ENCODE results near the gene MAK.
A peak's percentile ranks its signal among the peaks of the same experiment; 100 is the strongest.
"Not testable (repeated sequence)": the region's sequence is repeated elsewhere in the genome, so short reads cannot be mapped to it uniquely, and the experiment has no call there.

Gene MAK

DNA sequence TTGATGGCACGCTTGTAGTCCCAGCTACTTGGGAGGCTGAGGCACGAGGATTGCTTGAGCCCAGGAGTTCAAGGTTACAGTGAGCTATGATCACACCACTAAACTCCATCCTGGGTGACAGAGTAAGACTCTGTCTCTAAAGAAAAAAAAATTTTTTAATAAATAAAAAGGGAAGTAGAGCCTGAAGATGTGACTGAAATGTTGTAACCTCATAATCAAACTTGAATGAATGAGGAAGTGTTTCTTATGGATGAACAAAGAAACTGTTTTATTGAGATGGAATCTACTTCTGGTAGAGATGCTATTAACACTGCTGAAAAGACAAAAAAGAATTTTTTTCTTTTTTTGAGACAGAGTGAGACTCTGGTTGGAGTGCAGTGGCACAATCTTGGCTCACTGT lies 6.7 kb downstream of the MAK start:
- no peak for DNase-seq (ENCODE audit: insufficient read length, low spot score)
- FAIRE-seq, result no peak
- TF ChIP-seq, protein P1, sequence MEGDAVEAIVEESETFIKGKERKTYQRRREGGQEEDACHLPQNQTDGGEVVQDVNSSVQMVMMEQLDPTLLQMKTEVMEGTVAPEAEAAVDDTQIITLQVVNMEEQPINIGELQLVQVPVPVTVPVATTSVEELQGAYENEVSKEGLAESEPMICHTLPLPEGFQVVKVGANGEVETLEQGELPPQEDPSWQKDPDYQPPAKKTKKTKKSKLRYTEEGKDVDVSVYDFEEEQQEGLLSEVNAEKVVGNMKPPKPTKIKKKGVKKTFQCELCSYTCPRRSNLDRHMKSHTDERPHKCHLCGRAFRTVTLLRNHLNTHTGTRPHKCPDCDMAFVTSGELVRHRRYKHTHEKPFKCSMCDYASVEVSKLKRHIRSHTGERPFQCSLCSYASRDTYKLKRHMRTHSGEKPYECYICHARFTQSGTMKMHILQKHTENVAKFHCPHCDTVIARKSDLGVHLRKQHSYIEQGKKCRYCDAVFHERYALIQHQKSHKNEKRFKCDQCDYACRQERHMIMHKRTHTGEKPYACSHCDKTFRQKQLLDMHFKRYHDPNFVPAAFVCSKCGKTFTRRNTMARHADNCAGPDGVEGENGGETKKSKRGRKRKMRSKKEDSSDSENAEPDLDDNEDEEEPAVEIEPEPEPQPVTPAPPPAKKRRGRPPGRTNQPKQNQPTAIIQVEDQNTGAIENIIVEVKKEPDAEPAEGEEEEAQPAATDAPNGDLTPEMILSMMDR (IDR thresholded peaks at IDR 0.05; ENCODE audit: insufficient read depth, missing control alignments), result no peak

DNA sequence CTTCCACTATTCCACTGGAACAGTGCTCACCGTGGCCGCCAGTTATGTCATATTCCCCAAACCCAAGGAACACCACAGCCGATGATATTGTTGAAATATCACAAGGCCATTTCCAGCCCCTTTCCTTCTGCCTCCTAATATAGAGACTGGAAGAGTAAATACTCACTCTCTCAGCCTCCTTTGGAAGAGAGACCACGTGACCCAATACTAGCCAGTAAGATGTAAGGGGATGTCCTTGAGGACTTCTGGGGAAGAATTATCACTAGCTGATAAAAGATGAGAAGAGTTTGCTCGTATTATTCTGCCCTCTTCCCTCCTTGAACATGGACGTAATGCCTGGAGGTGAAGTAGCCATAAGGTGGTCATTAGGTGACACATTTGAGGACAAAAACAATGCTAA lies 13.5 kb downstream of the MAK start:
- FAIRE-seq, result no peak
- TF ChIP-seq, protein P1 (IDR thresholded peaks at IDR 0.05; ENCODE audit: insufficient read depth, missing control alignments), result no peak
- DNase-seq (ENCODE audit: insufficient read length, low spot score), result no peak

DNA sequence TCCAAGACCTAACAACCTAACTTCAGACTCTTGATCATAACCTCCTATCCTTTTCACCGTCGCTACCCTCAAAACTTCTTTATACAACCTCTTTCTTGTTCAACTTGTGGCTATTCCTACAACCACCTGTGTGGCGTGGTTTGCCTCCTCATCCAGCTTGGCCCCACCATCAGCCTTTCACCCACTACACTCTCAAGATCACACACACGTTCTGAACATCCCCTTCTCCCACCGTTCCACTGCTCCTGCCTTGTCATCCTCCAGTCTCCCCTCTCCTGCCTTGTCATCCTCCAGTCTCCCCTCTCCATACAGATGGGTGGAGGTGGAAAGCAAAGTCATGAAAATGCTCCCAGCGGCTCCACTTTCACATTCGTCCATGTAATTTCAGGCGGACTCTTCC lies 14.0 kb downstream of the MAK start:
- TF ChIP-seq, protein P1 (IDR thresholded peaks at IDR 0.05; ENCODE audit: insufficient read depth, missing control alignments), result no peak
- no peak for FAIRE-seq

DNA sequence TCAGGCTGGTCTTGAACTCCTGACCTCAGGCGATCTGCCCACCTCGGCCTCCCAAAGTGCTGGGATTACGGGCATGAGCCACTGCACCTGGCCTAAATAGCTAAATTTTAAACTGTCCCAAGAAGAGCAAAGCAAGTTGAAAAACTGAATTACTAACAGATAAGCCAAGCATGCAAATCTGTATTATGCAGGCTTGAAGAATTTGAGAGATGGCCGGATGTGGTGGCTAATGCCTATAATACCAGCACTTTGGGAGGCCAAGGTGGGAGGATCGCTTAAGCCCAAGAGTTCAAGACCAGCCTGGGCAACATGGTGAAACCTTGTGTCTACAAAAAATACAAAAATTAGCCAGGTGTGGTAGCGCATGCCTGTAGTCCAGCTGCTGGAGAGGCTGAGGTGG lies 24.2 kb downstream of the MAK start:
- not testable (repeated sequence) for FAIRE-seq; DNase-seq (ENCODE audit: insufficient read length, low spot score)

More for the DNA sequence above, 14.0 kb downstream of the MAK start:
- no peak for DNase-seq (ENCODE audit: insufficient read length, low spot score)

DNA sequence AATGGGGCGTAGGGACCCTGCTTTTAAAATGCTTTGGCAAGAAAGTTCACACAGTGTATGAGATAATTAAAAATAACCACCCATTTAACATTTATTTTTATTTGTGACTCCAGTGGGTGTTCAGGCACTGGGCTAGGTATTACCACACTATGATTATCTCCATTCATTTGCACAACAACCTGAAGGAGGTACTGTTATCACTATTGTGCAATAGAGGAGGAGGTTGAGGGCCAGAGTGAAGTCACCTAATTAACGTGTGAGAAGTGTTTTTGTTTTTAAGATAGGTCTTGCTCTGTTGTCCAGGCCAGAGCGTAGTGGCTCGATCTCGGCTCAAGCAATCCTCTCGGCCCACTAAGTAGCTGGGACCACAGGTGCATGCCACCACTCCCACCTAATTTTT lies 29.2 kb downstream of the MAK start:
- FAIRE-seq, result no peak
- DNase-seq (ENCODE audit: insufficient read length, low spot score), result no peak
- TF ChIP-seq, protein P1 (IDR thresholded peaks at IDR 0.05; ENCODE audit: insufficient read depth, missing control alignments), result no peak

DNA sequence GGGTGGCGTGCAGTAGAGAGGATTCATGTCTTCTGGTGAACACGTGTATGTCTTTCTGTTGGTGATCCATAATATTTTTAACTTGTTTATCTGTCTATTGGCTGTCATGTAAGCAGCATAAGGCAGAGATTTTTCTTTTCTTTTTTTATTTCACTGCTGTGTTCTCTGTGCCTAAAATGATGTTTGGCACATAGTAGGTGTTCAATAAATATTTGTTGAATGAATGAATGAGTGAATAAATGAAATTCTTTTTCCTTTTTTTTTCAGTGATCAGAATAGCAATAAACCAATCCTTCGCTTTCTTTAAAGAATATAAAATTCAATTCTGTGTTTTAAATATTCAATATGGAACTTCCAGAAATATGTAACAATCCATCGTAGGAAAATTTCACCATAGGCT lies 30.0 kb downstream of the MAK start:
- TF ChIP-seq, protein P1 (IDR thresholded peaks at IDR 0.05; ENCODE audit: insufficient read depth, missing control alignments), result no peak
- no peak for DNase-seq (ENCODE audit: insufficient read length, low spot score)
- peak; percentile 21 for FAIRE-seq

DNA sequence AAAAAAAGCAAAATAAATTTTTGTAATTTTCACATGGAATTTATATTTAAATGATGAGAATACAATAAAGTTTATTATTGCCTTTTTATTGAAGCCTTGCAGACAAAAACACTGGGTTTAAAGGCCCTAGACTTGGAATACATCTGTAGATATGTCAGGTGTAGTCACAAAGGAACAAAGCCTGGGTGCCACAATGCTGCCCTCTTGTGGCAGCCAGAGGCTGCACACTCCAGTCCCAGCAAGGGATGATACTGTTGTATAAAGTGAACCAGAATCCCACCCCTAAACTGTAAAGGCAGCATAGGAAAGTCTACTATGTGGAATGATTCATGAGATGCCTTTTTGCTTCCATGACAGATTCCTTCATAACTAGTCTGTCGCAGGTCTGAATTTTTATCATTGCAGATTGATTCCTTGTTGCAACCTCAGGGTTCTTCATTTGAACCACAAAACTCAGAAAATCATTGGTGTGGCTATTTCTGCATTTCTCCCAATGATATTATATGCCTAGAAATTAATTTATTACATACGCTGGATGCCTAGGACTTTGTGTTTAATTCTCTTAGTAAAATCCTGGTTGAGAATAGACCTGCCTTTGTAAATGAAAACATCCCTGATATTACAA lies 37.0 kb downstream of the MAK start:
- DNase-seq (ENCODE audit: insufficient read length, low spot score) (peak; percentile 56), FAIRE-seq (peak; percentile 64)
- TF ChIP-seq, protein P1 (IDR thresholded peaks at IDR 0.05; ENCODE audit: insufficient read depth, missing control alignments), result peak; percentile 96

DNA sequence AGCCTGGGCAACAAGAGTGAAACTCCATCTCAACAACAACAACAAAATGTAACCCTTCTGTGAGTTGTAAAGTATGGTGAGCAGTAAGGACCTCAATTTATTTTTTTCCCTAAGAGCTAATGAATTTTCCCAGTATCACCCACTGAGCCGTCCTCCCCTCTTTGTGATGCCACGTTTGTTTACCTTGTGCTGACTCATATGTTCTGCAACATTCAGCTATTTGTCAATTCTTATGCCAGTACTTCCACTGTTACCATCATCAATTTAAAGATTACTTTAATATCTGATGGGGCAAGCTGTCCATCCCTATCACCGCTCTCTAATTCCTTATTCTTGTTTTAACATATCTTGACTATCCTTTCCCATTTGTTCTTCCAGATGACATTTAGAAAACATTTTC lies 37.5 kb downstream of the MAK start:
- FAIRE-seq (no peak), DNase-seq (ENCODE audit: insufficient read length, low spot score) (no peak)
- TF ChIP-seq, protein P1 (IDR thresholded peaks at IDR 0.05; ENCODE audit: insufficient read depth, missing control alignments), result no peak
